A673 (cell line): ENCODE results near the gene RAB23. TPM values are rescaled to one million over a fixed set of nuclear protein-coding genes. Genes with fewer than 3 reads are reported as not detected.

Experiments used
- BruUV-seq: library from RNA; stranded (reverse); fragments of 400-500 nt; replicated peaks from 2 replicates; lab custom pipeline; 2021; lab: Mats Ljungman, UMichigan
- CTCF ChIA-PET: fragments of 300-600 bp; sonication (Branson Sonifier 250); formaldehyde crosslinking; loops from one replicate; lab custom pipeline; 2022; ENCODE audit warnings: antibody characterized with exemption; lab: Charles Lee
- POLR2A ChIA-PET: fragments of 300-600 bp; sonication (Branson Sonifier 250); formaldehyde crosslinking; loops from one replicate; lab custom pipeline; 2022; ENCODE audit warnings: antibody characterized with exemption; ENCODE audit not compliant: low non-redundant PET; lab: Charles Lee
- DNase-seq: peaks from one replicate; pipeline ENCODE4 v3.0.0-alpha.2; 2015; ENCODE audit warnings: low spot score
- H3K27ac ChIP-seq: fragments of 200-600 bp; sonication (generic); 2 replicates; pipeline ENCODE4 v1.5.1; 2016; ENCODE audit warnings: mixed run types, low read depth, mild to moderate bottlenecking, mixed read lengths, antibody characterized with exemption, low read length; ENCODE audit not compliant: poor library complexity, severe bottlenecking
- H3K27me3 ChIP-seq: fragments of 200-600 bp; sonication (generic); replicated peaks from 2 replicates; pipeline ENCODE4 v1.6.1; 2017; ENCODE audit warnings: mixed run types, low read depth, mild to moderate bottlenecking, mixed read lengths, antibody characterized with exemption, low read length; ENCODE audit not compliant: insufficient read depth, poor library complexity
- H3K36me3 ChIP-seq: fragments of 200-600 bp; sonication (generic); 2 replicates; pipeline ENCODE4 v1.6.1; 2016; ENCODE audit warnings: mixed run types, mild to moderate bottlenecking, mixed read lengths, antibody characterized with exemption, low read length; ENCODE audit not compliant: insufficient read depth, poor library complexity, severe bottlenecking
- H3K4me1 ChIP-seq: fragments of 200-600 bp; sonication (generic); 2 replicates; pipeline ENCODE4 v1.6.1; 2017; ENCODE audit warnings: mixed run types, mild to moderate bottlenecking, mixed read lengths, antibody characterized with exemption, low read length; ENCODE audit not compliant: insufficient read depth, poor library complexity, severe bottlenecking
- H3K4me3 ChIP-seq: fragments of 200-600 bp; sonication (generic); 2 replicates; pipeline ENCODE4 v1.5.1; 2016; ENCODE audit warnings: low read depth, mixed run types, mild to moderate bottlenecking, mixed read lengths, low read length; ENCODE audit not compliant: poor library complexity, severe bottlenecking
- H3K9me3 ChIP-seq: fragments of 200-600 bp; sonication (generic); 2 replicates; pipeline ENCODE4 v1.6.1; 2016; ENCODE audit warnings: mixed run types, low read depth, mild to moderate bottlenecking, mixed read lengths, antibody characterized with exemption, low read length; ENCODE audit not compliant: poor library complexity, severe bottlenecking
- EZH2 ChIP-seq: fragments of 200-600 bp; sonication (generic); IDR thresholded peaks from 2 replicates; pipeline ENCODE4 v1.6.1; 2017; ENCODE audit warnings: borderline replicate concordance, low read depth, mild to moderate bottlenecking, mixed read lengths, antibody characterized with exemption, low read length; ENCODE audit not compliant: poor library complexity, severe bottlenecking
- intact Hi-C: fragments of 100-400 bp; cut with micrococcal nuclease; formaldehyde crosslinking; loops from one replicate; pipeline ENCODE4 v1.10.0; 2022; ENCODE audit not compliant: unreplicated experiment
- total RNA-seq: library from RNA; stranded (reverse); gene quantifications from 2 replicates; pipeline ENCODE4 v1.2.3, GENCODE V29; 2021
- TF ChIP-seq, protein P1 (sequence below): fragments of 300-800, 200-600 bp; sonication (generic); conservative IDR thresholded peaks from 2 replicates; pipeline ENCODE4 v1.5.1; 2017; ENCODE audit warnings: low read depth, mild to moderate bottlenecking, antibody characterized with exemption, low read length, moderate library complexity, mixed read lengths

The RAB23 gene
- total RNA-seq, 1 experiment from 2014 or later: 17.8 TPM

DNA sequence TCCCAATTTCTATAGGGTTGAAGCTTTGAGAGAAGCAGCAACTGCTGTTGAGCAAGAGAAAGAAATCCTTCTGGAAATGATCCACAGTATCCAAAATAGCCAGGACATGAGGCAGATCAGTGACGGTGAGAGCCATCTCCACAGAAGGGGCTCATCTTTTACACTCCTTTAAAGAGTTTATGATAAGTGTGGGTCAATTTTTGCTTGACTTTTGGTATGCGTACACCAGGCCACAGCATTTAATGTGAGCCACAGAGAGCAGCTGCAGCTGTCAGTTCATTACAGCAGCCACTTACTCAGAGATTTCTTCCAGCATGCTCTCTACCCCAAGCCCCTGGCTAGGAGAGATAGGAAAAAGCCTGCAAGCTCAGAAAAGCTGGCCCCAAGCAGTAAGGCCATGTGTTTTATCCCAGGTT lies 40.1 kb downstream of the RAB23 start:
- BruUV-seq: no TSS peak
- Histone ChIP-seq H3K27ac (no peak overlapping the region), H3K9me3 (no peaks in the 10 kb centered on the region), H3K36me3 (peaks cover 60% of the 10 kb centered on the region), H3K4me1 (peaks cover 6% of the 10 kb centered on the region), H3K4me3 (no peak overlapping the region), H3K27me3 (no peaks in the 10 kb centered on the region)
- ChIA-PET CTCF (no interaction called here), POLR2A (no interaction called here)
- DNase-seq: no peak
- TF ChIP-seq, protein P1, sequence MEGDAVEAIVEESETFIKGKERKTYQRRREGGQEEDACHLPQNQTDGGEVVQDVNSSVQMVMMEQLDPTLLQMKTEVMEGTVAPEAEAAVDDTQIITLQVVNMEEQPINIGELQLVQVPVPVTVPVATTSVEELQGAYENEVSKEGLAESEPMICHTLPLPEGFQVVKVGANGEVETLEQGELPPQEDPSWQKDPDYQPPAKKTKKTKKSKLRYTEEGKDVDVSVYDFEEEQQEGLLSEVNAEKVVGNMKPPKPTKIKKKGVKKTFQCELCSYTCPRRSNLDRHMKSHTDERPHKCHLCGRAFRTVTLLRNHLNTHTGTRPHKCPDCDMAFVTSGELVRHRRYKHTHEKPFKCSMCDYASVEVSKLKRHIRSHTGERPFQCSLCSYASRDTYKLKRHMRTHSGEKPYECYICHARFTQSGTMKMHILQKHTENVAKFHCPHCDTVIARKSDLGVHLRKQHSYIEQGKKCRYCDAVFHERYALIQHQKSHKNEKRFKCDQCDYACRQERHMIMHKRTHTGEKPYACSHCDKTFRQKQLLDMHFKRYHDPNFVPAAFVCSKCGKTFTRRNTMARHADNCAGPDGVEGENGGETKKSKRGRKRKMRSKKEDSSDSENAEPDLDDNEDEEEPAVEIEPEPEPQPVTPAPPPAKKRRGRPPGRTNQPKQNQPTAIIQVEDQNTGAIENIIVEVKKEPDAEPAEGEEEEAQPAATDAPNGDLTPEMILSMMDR: no peak
- no peak for TF ChIP-seq EZH2
- intact Hi-C loops: no loop called here

- ChIA-PET POLR2A (no interaction called here), CTCF (no interaction called here)
- H3K4me3 ChIP-seq: no peak overlapping the region
- no peaks in the 10 kb centered on the region for H3K9me3 ChIP-seq
- no TSS peak for BruUV-seq
- no peak overlapping the region for H3K27ac ChIP-seq
- H3K4me1 ChIP-seq: peaks cover 13% of the 10 kb centered on the region
- DNase-seq: no peak
- no peaks in the 10 kb centered on the region for H3K27me3 ChIP-seq
- TF ChIP-seq, protein P1: no peak
- TF ChIP-seq EZH2: no peak
- intact Hi-C loops: no loop called here
- H3K36me3 ChIP-seq: peaks cover 56% of the 10 kb centered on the region
Measured at GRCh38 chr6:57180596-57180995, 41.5 kb downstream of the RAB23 start.

GRCh38 chr6:57177545-57178265 lies 44.4 kb downstream of the RAB23 start:
- Histone ChIP-seq H3K36me3 (peaks cover 27% of the 10 kb centered on the region), H3K9me3 (no peaks in the 10 kb centered on the region), H3K27me3 (no peaks in the 10 kb centered on the region), H3K4me3 (no peak overlapping the region), H3K4me1 (peaks cover 19% of the 10 kb centered on the region), H3K27ac (peak overlapping the region; percentile 45)
- TF ChIP-seq, protein P1: no peak
- TF ChIP-seq EZH2: no peak
- intact Hi-C loops: loop anchor here (10.0 kb wide), 1 partner anchor 273 kb away; no protein-coding TSS in a partner anchor
- CTCF ChIA-PET: no interaction called here
- no TSS peak for BruUV-seq
- DNase-seq: no peak
- POLR2A ChIA-PET: no interaction called here
